Activated naive CD4-positive, alpha-beta T cell treated with anti-CD3 and anti-CD28 coated beads, Interleukin-2, amount 50 U/mL, for 24 hours (primary cell): ENCODE measurements around the gene POFUT2.

ENCODE experiments used
- H3K27ac Mint-ChIP-seq: one replicate; pipeline ENCODE4 v1.8.0; 2021; ENCODE audit warnings: mild to moderate bottlenecking, mixed read lengths
- H3K27me3 Mint-ChIP-seq: one replicate; pipeline ENCODE4 v1.8.0; 2021; ENCODE audit warnings: mixed read lengths
- H3K36me3 Mint-ChIP-seq: one replicate; pipeline ENCODE4 v1.8.0; 2021; ENCODE audit warnings: mixed read lengths
- H3K4me1 Mint-ChIP-seq: one replicate; pipeline ENCODE4 v1.8.0; 2021; ENCODE audit warnings: mixed read lengths
- H3K4me3 Mint-ChIP-seq: one replicate; pipeline ENCODE4 v1.8.0; 2021; ENCODE audit warnings: mild to moderate bottlenecking, mixed read lengths
- H3K9me3 Mint-ChIP-seq: one replicate; pipeline ENCODE4 v1.8.0; 2021; ENCODE audit warnings: mixed read lengths

The POFUT2 gene

DNA sequence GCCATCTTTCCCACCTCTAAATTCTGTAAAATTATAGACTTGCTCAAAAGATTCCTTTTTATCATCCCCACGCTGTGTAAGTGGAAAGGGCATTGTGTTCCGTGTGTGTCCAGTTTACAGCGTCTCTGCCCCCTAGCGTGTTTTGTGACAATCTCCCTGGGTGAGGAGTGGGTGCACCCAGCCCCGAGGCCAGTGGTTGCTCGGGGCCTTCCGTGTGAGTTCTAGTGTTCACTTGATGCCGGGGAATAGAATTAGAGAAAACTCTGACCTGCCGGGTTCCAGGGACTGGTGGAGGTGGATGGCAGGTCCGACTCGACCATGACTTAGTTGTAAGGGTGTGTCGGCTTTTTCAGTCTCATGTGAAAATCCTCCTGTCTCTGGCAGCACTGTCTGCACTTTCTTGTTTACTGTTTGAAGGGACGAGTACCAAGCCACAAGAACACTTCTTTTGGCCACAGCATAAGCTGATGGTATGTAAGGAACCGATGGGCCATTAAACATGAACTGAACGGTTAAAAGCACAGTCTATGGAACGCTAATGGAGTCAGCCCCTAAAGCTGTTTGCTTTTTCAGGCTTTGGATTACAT is 61.9 kb downstream of the POFUT2 start:
- H3K27me3 Mint-ChIP-seq = no peaks in the 10 kb centered on the region
- peak overlapping the region; percentile 35 for H3K27ac Mint-ChIP-seq
- H3K9me3 Mint-ChIP-seq = no peaks in the 10 kb centered on the region
- H3K36me3 Mint-ChIP-seq = peaks cover 4% of the 10 kb centered on the region
- H3K4me1 Mint-ChIP-seq = peaks cover 28% of the 10 kb centered on the region
- no peak overlapping the region for H3K4me3 Mint-ChIP-seq

DNA sequence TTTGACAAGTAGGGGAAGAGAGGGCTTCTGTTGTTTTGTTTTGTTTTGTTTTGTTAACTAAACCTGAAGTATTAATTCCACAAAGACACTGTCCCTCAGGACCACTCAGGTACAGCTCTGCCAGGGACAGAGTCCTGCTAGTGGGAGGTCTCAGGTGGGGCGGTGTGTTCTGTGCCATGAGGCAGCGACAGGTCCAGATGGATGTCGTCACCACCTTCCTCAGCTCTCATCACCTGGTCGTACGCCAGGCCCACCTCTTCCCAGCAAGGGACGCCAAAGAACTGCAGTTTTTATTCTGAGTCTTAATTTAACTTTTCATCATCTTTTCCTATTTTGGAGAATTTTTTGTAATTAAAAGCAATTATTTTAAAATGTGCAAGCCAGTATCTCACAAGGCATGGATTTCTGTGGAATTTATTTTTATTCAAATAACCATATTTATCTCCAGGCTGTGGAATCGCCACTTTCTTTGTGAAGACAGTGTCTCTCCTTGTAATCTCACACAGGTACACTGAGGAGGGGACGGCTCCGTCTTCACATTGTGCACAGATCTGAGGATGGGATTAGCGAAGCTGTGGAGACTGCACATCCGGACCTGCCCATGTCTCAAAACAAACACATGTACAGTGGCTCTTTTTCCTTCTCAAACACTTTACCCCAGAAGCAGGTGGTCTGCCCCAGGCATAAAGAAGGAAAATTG is 62.5 kb downstream of the POFUT2 start:
- Mint-ChIP-seq H3K4me3 (no peak overlapping the region), H3K36me3 (peaks cover 4% of the 10 kb centered on the region), H3K9me3 (no peaks in the 10 kb centered on the region), H3K27ac (peak overlapping the region; percentile 35), H3K27me3 (no peaks in the 10 kb centered on the region), H3K4me1 (peaks cover 28% of the 10 kb centered on the region)

- Mint-ChIP-seq H3K27ac (peak overlapping the region; percentile 35), H3K27me3 (no peaks in the 10 kb centered on the region), H3K4me3 (peak overlapping the region; percentile 13), H3K36me3 (peaks cover 4% of the 10 kb centered on the region), H3K4me1 (peaks cover 28% of the 10 kb centered on the region), H3K9me3 (no peaks in the 10 kb centered on the region)
These were observed 63.3 kb downstream of the POFUT2 start for GRCh38 chr21:45224189-45224938.

DNA sequence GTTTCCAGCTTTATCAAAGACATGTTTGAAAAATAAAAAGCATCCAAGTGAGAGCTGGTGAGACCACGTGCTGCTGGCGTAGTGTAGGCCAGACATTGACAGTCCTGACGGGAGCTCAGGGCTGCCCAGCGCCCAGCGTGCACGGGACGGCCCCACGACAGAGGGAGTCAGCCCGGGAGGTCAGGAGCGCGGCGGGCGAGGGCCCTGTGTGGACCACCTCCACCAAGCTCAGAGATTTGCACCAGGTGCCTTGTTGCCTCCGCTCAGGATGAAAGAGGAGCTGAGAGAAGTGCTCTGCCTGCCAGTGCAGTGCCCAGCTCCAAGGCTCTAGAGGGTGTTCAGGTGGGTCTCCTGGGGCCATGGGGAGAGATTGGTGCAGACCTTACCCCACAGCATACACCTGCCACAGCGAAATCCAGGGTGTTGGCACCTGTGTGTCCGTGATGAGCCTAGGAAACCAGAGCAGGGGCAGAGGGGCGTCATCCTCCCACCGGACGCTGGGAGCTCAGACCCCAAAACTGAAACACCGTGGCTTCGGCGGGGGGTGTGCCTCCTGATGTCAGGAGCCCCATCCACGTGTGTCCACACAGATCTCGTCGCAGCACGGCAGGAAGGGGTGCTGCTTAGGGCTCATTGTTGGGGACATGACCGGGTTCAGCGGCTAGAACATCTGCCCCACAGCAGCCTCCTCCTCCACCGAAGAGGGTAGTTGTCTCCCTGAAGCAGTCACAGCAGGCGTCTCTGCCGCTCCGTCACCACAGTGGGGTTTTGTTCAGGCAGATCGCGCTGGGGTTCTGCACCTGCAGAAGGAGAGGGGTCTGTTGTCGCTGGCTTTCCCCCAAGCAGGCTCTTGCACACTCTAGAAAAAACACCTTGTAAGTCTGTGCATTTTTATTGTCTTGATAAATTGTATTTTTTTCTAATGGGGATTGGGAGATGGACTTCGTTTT is 64.2 kb downstream of the POFUT2 start:
- peaks cover 4% of the 10 kb centered on the region for H3K36me3 Mint-ChIP-seq
- peaks cover 28% of the 10 kb centered on the region for H3K4me1 Mint-ChIP-seq
- peak overlapping the region; percentile 35 for H3K27ac Mint-ChIP-seq
- no peak overlapping the region for H3K4me3 Mint-ChIP-seq
- H3K27me3 Mint-ChIP-seq = no peaks in the 10 kb centered on the region
- H3K9me3 Mint-ChIP-seq = no peaks in the 10 kb centered on the region

GRCh38 chr21:45222001-45222400 is 65.7 kb downstream of the POFUT2 start:
- Mint-ChIP-seq H3K4me3 (no peak overlapping the region), H3K27ac (no peak overlapping the region), H3K36me3 (peaks cover 14% of the 10 kb centered on the region), H3K27me3 (no peaks in the 10 kb centered on the region), H3K4me1 (peaks cover 16% of the 10 kb centered on the region), H3K9me3 (no peaks in the 10 kb centered on the region)

GRCh38 chr21:45220714-45221490 is 66.8 kb downstream of the POFUT2 start:
- Mint-ChIP-seq H3K4me1 (peaks cover 6% of the 10 kb centered on the region), H3K27me3 (no peaks in the 10 kb centered on the region), H3K27ac (no peak overlapping the region), H3K36me3 (peaks cover 22% of the 10 kb centered on the region), H3K9me3 (no peaks in the 10 kb centered on the region), H3K4me3 (no peak overlapping the region)

GRCh38 chr21:45220071-45220481 is 67.6 kb downstream of the POFUT2 start:
- Mint-ChIP-seq H3K27ac (peak overlapping the region; percentile 59), H3K4me3 (no peak overlapping the region), H3K4me1 (peaks cover 6% of the 10 kb centered on the region), H3K27me3 (no peaks in the 10 kb centered on the region), H3K9me3 (no peaks in the 10 kb centered on the region), H3K36me3 (peaks cover 22% of the 10 kb centered on the region)

DNA sequence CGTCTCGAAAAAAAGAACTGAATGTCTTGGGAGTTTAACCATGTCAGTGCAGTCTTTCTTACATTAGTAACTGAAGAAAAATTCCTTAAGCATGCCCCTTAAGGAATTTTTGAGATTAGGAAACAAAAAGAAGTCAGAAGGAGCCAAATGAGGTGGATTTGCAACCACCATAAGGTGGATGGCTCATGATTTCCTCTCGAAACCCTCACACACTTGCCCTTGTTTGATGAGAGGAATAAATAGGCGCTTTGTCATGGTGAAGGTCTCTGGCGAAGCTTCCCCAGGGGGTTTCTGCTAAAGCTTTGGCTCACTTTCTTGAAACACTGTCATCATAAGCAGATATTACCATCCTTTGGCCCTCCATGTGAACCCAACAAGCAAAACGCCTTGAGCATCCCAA is 68.2 kb downstream of the POFUT2 start:
- Mint-ChIP-seq H3K36me3 (peaks cover 23% of the 10 kb centered on the region), H3K4me3 (no peak overlapping the region)

DNA sequence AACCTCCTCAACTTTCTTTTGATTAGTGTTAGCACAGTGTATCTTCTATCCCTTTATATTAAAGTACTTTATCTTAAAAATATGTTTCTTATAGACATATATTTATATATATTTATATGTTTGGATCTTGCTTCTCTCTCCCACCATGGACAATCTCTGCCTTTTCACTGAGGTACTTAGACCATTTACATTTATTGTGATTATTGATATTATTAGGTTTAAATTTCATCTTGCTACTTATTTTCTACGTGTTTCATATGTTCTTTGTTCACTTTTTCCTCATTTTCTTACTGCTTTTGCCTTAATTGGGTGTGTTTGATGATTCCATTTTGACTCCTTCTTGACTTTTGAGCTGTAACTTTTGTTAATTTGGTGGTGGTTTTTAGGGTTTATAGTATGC is 70.7 kb downstream of the POFUT2 start:
- H3K36me3 Mint-ChIP-seq = peaks cover 34% of the 10 kb centered on the region

More for the DNA sequence above, 68.2 kb downstream of the POFUT2 start:
- Mint-ChIP-seq H3K4me1 (peaks cover under 1% of the 10 kb centered on the region), H3K27ac (no peak overlapping the region), H3K9me3 (no peaks in the 10 kb centered on the region), H3K27me3 (no peaks in the 10 kb centered on the region)

DNA sequence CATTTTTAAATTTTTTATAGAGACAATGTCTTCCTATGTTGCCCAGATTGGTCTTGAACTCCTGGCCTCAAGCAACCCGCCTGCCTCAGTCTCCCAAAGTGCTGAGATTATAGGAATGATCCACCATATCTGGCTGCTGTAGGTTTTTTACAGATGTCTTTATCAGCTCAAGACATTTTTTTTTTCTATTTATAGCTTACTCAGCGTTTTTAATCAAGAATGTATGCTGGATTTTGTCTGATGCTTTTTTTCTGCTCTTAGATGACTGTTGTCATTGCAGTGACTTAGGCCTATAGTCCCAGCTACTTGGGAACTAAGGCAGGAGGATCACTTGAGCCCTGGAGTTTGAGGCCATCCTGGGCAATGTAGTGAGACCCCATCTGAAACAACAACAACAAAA is 72.5 kb downstream of the POFUT2 start:
- Mint-ChIP-seq H3K4me3 (no peak overlapping the region), H3K27ac (no peak overlapping the region), H3K27me3 (no peaks in the 10 kb centered on the region), H3K36me3 (peaks cover 30% of the 10 kb centered on the region), H3K4me1 (no peaks in the 10 kb centered on the region), H3K9me3 (no peaks in the 10 kb centered on the region)

More for the DNA sequence above, 70.7 kb downstream of the POFUT2 start:
- H3K4me3 Mint-ChIP-seq = no peak overlapping the region
- H3K27me3 Mint-ChIP-seq = no peaks in the 10 kb centered on the region
- no peaks in the 10 kb centered on the region for H3K4me1 Mint-ChIP-seq
- no peaks in the 10 kb centered on the region for H3K9me3 Mint-ChIP-seq
- no peak overlapping the region for H3K27ac Mint-ChIP-seq
